ENCODE data around the gene NRXN3.

NRXN3 gene

DNA sequence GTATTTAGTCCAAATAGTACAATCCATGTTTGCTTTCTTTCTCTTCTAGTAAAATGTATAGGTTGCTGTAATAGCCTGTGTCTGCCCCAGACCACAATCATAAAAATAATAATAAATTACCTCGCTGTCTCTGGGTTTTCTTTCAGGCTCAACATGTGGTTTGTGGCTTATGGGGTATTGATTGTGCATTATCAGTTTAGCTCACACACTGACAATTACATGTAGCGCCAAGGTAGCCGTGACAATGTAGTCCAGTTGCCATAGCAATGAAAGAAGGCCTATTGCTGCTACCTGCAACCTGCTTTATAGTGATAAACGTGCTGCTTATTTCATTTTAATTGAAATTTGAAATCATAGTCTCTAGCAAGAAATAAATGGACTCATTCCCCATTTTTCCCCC is 1009.8 kb downstream of the NRXN3 start:
- DNase-seq: no peak

- no peak for DNase-seq
These were observed 1010.5 kb downstream of the NRXN3 start for GRCh38 chr14:79180656-79181055.

- no peak for DNase-seq
These were observed 1016.4 kb downstream of the NRXN3 start for GRCh38 chr14:79186523-79186922.

GRCh38 chr14:79193689-79194477 is 1023.7 kb downstream of the NRXN3 start:
- no peak for DNase-seq

DNA sequence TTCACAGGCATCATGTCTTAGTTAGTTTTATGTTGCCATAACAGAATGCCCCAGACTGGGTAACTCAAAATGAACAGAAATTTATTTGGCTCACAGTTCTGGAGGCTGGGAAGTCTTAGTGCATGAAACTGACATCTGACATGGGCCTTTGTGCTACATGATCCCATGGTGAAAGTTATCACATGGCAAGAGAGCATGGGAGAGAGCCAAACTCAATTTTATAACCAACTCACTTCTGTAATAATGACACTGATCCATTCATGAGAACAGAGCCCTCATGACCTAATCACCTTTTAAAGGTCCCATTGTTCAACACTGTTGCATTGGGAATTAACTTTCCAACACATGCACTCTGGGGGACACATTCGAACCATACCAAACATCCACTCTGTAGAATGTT is 1026.0 kb downstream of the NRXN3 start:
- no peak for DNase-seq

DNA sequence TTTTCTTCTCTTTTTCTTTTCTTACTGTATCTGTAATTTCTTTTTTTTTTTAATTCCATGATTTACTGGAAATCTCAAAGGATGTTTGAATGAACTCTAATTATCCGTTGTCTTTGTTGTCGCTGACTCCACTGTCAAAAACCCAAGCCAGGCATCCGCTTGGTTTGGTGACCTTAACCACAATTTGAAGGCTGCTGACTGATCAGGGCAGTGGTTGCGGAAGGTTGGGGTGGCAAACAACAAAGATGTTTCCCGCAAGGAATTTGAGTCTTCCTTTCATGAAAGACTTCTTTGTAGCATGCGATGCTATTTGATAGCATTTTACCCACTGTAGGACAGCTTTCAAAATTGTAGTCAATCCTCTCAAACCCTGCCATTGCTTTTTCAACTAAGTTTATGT is 1027.3 kb downstream of the NRXN3 start:
- DNase-seq: no peak

GRCh38 chr14:79199217-79199616 is 1029.0 kb downstream of the NRXN3 start:
- DNase-seq: no peak

- DNase-seq: no peak
These were observed 1031.5 kb downstream of the NRXN3 start for GRCh38 chr14:79201564-79202207.

DNA sequence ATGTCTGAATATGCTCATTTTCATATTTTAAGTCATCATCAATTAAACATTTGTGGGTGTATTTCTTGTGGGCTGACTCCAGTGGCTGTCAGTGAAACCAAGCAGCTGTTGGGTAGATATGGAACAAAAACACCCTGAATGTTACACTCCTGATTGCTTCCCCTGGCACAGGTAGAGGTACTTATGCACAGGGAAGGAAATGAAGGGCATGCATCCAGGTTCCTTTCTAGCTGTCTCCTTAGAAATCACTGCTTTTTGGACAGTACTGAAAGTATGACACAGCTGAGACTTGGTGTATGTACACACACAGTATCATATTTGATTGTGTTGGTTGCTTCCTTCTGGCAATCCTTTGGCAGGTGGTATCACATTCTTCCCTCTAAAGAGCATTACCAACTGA is 1034.4 kb downstream of the NRXN3 start:
- no peak for DNase-seq

DNA sequence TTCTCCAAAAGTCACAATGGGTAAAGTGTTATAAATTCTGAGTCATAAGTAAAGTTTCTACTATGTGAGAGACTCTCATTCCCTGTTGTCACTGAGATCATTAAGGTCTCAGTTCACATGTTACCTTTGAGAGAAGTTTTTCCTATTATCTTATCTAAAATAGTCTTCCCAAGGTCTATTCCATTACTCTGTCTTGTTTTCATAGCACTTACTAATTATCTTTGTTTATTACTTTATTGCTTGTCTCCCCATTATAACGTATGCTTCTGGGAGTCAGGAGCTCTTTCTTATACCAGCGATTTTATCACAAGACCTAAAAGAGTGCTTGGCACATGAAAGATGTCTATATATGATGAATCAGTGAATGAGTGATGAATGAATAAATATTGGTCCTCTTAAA is 1039.2 kb downstream of the NRXN3 start:
- DNase-seq: no peak

- no peak for DNase-seq
These were observed 1055.6 kb downstream of the NRXN3 start for GRCh38 chr14:79225815-79226214.

- no peak for DNase-seq
These were observed 1059.3 kb downstream of the NRXN3 start for GRCh38 chr14:79229383-79229909.

- no peak for DNase-seq
These were observed 1072.5 kb downstream of the NRXN3 start for GRCh38 chr14:79242666-79243065.

GRCh38 chr14:79246173-79246572 is 1076.0 kb downstream of the NRXN3 start:
- no peak for DNase-seq

- DNase-seq: no peak
These were observed 1078.0 kb downstream of the NRXN3 start for GRCh38 chr14:79248126-79248525.

DNA sequence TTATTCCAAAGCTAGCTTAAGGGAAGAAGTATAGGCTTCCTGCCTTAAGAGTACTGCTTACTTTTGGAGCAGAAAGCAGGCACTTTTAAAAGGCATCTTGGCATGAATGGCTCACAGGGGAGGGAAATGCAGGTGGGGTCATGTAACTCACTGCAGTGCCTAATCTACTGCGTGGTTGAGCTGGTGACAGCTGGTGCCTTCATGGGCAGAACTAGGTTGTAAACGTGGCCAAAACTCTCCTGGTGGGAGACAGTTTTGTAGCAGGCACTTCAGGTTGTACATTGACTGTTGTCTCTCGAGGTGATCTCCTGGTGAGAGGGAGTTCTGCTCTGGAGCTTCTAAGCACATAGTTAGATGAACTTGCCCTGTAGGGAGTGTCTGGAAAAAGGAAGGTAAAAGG is 1078.6 kb downstream of the NRXN3 start:
- no peak for DNase-seq

- DNase-seq: no peak
These were observed 1081.1 kb downstream of the NRXN3 start for GRCh38 chr14:79251278-79251677.

DNA sequence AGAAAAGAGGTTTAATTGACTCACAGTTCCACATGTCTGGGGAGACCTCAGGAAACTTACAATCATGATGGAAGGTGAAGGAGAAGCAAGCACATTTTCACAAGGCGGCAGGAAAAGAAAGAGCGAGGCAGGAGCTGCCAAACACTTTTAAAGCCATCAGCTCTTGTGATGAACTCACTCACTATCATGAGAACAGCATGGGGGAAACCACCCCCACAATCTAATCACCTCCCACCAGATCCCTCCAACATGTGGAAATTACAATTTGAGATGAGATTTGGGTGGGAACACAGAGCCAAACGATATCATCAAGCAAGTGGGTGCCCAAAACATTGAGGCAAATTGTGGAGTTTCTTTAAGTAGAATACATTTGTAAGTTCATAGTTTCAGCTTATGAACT is 1083.4 kb downstream of the NRXN3 start:
- no peak for DNase-seq

DNA sequence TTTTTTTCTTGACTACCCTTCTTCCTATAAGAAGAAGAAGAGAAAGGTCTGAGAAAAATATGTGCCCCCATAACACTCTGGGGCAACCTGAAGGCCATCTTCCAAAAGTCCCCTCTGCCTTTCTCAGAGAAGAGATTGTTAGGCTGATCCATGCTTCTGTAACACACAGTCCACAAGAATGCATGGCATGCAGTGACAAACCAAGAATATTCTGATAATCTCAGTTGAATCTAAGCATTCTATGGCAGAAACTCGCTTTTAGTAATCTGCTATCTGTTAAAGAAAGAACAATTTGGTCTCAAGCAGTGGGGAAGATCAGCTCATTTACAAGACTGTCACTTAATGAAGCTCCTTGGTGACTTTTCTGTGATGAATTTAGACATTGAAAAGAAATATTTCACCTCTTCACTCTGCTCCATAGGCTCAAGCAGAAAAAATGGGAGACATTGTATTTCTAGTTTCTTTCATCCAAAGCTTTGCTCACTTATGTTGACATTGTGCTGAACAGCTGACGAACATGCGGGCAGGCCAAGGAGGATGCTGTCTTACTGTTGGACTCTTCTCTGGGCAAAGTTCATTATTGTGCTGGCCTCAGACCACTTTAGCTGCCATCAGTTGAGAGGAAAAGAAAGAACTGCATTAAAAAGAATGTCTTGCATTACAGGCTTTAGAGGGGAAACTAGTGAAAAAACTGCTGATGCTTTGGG is 1084.0 kb downstream of the NRXN3 start:
- DNase-seq: no peak

DNA sequence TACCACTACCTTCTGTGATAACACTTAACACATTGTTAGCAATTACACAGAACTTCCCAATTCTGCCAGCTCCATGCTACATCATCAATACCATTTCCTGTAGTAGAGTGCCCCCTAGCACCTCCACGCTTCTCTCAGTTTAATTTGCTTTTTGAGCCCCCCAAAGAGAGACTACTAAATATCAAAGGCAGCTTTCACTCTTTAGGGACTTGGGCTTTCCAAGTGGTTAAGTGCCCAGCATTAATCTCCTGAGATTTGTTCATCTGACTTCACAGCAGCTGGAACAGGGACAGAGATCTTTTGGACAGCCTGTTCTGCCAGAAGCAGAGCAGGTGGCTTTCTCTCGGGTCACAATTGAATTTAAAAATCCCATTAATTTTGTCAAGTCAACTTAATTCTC is 1086.2 kb downstream of the NRXN3 start:
- DNase-seq: no peak

DNA sequence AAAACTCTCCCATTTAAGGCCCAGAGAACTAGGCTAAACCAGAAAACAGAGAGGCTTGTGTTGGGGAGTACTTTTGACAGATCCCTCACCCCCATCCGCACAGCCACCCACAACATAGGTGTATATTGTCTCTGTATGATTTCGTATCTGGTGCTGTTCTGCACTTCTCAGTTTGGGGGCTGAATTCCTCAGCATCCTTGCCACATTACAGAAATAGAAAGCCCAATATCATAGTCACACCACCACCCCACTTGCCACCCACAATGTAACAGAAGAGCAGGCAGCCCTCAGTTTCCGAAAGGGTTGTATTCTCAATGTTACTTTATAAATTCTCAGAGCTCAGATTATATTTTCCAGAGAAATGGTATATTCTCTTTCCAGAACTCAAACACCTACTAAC is 1090.2 kb downstream of the NRXN3 start:
- DNase-seq: no peak

GRCh38 chr14:79265366-79265946 is 1095.3 kb downstream of the NRXN3 start:
- DNase-seq: no peak

GRCh38 chr14:79270361-79270760 is 1100.2 kb downstream of the NRXN3 start:
- DNase-seq: no peak

Measured in activated CD4-positive, alpha-beta T cell treated with anti-CD3 and anti-CD28 coated beads, Interleukin-2, amount 50 U/mL, for 1 hour (primary cell).